Activated CD8-positive, alpha-beta memory T cell treated with anti-CD3 and anti-CD28 coated beads for 48 hours (primary cell): ENCODE measurements around the gene MUC20.
"Not testable (repeated sequence)": the region's sequence is repeated elsewhere in the genome, so short reads cannot be mapped to it uniquely, and the experiment has no call there.

Experiments
- DNase-seq, 3 experiments: peaks; one replicate each; pipeline ENCODE4 v3.0.0-alpha.2; 2020; ENCODE audit warnings: low read depth in 2 of 3, low spot score in 2 of 3

The MUC20 gene

GRCh38 chr3:195692781-195693427 lies 27.9 kb upstream of the MUC20 start:
- DNase-seq, result no peak

DNA sequence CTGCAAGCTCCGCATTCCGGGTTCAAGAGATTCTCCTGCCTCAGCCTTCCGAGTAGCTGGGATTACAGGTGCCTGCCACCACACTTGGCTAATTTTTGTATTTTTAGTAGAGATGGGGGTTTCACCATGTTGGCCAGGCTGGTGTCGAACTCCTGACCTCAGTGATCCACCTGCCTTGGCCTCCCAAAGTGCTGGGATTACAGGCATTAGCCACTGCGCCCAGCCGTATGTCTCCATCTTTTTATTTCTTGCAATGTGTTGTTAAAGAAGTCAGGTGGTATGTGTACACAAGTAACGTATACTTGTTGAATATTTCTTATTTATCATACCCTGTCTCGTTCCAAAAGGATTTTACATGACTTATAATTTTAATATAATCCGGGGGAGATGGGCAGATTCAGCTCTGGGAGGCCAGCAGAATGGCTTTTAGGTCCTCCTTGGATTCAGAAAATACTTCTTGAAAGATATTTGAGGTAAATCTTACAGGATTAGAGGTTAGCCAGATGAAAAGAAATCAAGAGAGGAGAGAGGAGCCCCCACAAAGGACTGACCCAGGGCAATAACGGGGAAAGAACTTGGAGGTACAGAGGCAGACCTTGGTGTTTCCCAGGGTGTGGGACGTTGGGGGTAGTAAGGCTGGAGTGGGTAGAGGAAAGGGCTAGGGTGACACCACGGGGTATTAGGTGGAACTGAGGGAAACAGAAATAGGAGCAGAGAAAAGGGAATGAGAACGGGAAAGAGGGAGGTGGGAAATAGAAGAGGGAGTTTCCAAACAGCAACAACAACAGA lies 27.2 kb upstream of the MUC20 start:
- DNase-seq, result no peak

DNA sequence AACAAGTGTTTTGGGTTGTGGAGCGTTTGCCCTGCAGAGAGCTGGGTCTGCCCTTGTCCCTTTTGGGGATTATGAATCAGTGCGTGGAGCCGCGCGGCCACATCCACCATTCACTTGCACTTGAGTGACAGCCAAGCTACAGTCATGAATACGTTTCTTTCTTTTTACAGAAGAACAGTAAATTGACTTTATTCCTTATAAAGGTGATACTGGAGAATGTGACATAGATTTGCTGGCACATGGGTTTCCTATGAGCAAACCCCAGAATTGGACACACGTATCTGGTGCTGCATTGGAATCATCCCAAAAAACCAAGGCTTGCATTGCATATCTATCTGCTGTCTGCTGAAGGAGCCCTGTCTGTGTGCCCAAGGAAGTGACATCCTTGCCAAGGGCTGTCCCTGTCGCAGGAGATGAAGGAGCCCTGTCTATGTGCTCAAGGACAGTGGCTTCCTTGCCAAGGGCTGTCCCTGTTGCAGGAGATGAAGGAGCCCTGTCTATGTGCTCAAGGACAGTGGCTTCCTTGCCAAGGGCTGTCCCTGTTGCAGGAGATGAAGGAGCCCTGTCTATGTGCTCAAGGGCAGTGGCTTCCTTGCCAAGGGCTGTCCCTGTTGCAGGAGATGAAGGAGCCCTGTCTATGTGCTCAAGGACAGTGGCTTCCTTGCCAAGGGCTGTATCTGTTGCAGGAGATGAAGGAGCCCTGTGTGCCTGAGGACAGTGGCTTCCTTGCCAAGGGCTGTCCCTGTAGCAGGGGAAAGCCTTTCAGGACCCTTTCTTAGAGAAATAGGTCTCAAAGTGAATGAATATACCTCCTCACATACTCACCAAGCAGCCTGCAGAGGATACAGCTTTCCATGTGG lies 26.3 kb upstream of the MUC20 start:
- not testable (repeated sequence) for DNase-seq

DNA sequence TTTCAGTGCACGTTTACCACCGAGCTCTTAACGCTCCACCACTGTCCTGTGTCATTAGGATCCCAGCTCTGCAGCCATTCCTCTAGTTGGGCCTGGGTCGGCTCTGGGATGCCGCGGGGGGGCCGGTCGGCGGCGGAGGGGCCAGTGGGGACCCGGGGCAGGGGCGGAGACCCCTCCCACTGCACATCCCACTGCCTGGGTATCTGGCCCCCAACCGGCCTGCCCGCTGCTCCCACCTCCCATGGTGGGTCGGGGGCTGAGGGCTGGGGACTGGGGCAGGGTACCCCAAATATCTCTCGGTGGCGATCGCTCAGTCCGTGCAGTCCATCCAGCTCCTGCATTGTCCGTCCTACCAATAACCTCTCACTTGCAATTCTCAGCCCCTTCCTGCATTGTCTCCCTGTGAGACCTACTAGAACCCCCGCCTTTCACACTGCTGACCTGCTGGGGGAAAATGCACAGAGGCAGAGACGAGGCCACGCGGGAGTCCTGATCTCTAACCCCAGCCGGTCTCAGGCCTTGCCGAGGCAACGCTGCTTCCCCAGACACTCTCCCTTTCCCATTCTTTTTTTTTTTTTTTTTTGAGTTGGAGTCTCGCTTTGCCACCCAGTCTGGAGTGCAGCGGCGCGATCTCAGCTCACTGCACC lies 24.0 kb upstream of the MUC20 start:
- no peak for DNase-seq

GRCh38 chr3:195697582-195698324 lies 23.0 kb upstream of the MUC20 start:
- no peak for DNase-seq

DNA sequence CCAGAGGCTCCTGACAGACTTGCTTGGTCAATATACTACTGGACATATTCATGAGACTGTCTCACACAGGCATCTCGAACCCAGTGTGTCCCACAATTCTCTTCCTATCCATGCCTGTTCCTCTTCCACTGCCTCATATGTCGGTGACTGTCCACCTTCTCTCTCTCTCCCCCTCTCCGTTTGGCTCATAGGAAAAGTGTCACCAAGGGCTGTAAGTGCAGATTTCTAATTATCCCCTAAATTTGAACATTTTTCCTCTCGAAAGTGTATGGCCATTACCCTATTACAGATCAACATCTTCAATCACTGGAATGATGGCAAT lies 22.5 kb upstream of the MUC20 start:
- no peak for DNase-seq

DNA sequence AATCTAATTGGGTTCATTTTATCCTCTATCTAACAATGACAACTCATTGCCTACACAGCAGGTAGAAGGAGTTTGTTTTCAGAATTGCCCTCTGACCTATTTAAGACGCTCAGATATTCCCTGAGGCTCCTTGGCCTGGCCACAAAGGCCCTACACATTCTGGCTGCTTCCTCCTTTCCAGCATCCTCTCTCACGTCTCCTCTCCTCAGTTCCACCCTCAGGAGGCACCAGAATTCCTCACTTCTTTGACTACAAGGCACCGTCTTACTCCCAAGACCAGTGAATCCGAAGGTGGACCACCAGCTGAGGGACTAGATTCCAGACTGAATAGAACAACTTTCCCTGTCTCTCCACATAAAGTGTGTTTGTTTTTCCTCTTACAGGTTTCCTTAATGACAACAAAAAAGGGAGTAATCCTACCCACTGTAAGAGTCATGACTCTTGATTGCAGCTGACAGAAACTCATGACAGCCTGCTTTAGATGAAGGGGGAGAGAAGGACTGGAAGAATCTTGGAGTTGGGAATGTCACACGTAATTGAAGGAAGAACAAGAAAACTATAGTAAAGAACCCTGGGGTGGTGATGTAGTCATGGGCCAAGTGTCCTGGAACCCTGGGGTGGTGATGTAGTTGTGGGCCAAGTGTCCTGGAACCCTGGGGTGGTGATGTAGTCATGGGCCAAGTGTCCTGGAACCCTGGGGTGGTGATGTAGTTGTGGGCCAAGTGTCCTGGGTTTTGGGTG lies 22.0 kb upstream of the MUC20 start:
- DNase-seq, result no peak

GRCh38 chr3:195699388-195699771 lies 21.4 kb upstream of the MUC20 start:
- no peak for DNase-seq

- no peak for DNase-seq
These were observed 20.9 kb upstream of the MUC20 start for GRCh38 chr3:195699860-195700259.

GRCh38 chr3:195700319-195700718 lies 20.5 kb upstream of the MUC20 start:
- DNase-seq, result no peak

DNA sequence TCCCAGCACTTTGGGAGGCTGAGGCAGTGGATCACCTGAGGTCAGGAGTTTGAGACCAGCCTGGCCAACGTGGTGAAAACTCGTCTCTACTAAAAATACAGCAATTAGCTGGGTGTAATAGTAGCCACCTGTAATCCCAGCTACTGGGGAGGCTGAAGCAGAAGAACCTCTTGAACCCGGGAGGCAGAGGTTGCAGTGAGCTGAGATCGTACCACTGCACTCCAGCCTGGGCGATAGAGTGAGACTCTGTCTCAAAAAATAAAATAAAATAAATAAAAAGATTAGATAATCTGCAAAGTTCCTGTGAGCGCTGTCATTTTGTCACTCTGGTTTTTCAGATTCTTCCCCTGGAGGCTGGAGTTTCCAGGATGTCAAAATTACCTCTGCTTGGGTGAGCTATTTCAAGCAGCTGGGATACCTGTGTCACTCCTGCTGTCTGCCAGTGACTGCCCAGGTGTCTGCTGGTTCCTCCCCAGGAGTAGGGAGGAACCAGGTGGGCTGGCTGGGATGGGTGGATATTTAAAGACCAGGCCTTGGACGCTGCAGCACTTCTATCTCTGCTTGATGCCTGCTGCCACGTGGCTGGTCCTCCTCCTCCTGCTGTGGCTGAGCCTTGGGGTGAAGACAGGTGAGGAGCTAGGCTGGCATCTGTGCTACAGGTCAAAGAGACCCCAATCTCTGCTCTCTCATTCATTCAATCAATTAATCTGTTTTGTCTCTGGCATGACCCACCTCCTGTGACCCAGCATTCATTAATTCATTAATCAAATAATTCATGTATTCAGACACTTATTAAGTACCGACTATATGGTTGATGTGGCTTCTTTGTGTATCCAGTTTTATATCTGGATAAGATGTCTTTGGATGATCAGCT lies 19.5 kb upstream of the MUC20 start:
- no peak for DNase-seq

GRCh38 chr3:195703776-195704175 lies 17.0 kb upstream of the MUC20 start:
- DNase-seq, result no peak

- DNase-seq, result no peak
These were observed 16.3 kb upstream of the MUC20 start for GRCh38 chr3:195704433-195704999.

DNA sequence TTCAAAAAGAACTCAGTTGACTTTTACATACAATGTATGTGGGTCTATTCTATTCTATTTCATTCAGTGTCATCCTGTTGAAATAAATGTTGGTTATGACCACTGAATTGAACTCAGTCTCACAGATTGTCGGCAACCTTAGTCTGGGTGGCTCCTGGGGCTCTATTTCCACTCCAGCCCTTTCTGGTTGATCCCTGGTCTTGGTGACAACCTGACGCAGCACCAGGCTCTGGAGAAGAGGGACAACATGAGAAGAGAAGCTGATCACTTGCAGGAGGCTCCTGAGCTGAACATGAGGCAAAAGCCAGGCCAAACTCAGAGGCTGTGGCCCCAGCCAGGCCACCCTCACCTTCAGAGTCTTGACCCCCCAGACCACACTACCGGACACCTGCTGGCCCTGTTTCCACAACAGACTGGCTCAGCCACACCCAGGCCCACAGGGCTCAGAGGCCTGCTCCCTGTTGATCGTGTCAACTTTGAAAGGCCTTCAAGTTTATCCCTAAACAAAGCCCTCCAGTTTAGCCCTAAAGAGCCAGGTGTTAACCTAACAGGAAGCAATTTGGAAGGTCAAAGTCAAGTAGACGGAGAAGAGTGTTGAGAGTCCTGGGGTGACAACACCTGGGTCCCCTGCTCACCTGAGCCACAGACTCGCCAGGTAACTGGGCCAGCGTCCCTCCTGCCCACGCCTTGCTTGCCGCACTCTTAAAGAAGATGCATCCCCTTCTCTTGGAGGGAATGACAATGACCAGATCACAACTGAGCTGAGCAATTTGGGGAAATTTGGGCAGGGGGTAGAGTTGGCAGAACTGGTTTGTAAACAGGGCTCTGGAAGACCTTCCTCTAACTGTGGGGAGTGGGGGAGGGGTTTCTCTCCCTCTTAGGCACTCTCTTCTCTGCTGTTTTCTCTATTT lies 15.4 kb upstream of the MUC20 start:
- no peak for DNase-seq

DNA sequence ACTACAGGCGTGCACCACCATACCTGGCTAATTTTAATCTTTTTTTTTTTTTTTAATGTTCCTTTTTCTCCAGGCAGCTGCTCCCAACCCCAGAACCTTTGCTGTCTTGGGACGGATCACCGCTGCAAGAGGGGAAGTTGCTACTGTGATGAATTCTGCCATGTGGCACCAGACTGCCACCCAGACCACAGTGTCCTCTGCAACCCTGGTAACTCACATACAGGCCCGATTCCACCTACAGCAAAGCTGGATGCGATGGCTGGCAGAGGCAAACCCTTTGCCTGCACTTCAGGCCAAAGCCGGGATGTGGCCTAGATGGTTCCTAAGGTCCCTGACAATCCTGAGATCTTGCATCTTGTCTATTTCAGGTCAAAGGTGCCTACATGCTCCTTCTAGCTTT lies 12.7 kb upstream of the MUC20 start:
- no peak for DNase-seq

DNA sequence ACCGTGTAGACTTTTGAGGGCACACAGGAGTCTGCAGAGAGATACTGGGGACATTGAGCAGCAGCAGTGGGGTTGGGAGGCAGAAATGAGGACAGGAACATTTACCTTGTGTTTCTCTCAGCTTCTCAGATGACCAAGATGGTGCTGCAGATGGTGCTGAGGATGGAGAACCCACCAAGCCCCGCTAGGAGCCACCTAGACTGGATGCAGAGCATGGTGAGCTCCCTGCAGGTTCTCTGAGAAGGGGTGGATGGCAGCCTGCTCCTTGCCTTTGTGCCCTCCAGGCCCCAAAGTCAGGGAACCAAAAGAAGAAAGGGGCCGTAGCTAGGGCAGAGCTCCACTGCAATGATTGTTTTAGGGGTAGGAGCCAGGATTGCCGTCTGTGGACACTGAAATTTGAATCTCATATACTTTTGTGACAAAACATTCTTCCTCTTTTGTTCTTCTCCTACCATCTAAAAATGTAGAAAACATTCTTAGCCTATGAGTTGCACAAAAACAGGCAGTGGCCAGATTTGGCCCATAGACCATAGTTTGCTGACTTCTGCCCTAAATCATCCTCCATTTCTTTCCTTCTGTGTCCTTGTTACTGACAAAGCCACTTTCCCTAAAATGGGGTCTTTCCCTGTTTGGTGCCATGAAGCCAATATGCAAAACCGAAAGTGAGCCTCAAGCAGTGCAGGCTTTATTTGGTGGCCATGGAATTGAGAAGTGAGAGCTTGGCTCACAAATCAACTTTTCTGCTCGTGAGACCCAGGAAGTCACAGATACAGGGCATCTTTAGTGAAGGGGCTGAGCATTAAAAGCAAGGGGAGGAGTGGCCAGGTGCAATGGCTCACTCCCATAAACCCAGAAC lies 11.9 kb upstream of the MUC20 start:
- DNase-seq, result no peak

DNA sequence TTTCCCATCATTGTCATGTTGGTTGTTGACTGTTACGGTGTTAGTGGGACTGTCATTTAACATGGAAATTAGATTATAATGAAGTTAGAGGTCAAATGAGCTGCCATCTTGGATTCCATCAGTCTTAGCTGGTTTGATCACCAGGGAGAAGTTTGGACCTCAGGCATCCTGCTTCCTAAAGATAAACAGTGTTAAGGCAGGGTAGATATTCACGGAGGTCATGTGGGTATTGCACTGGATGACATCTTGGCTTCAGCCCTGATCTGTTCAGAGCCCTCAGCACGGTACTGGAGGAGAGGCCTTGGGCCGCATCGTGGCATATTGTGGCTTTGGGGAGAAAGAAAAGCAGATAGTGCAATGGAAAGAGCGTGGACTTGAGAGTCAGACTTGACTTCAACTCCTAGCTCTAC lies 11.1 kb upstream of the MUC20 start:
- no peak for DNase-seq
